Astrocyte of the cerebellum (primary cell): Measurements from ENCODE around the gene ADTRP.

Experiments used
- DNase-seq: peaks from one replicate; pipeline ENCODE4 v3.0.0-alpha.2; 2011; ENCODE audit warnings: low read depth
- H3K4me3 ChIP-seq: 2 replicates; pipeline ENCODE4 v1.5.1; 2011; ENCODE audit warnings: mild to moderate bottlenecking, low read depth, low read length, moderate library complexity
- in situ Hi-C: cut with HindIII; loops from 2 replicates; pipeline ENCODE4 v1.10.0; 2017; ENCODE audit warnings: low sequenced_read_pairs
- TF ChIP-seq, protein P1 (sequence below): IDR thresholded peaks from 2 replicates; pipeline ENCODE4 v1.5.1; 2012; ENCODE audit warnings: low read length, low read depth, moderate library complexity, mild to moderate bottlenecking; ENCODE audit errors: missing control alignments

ADTRP gene

DNA sequence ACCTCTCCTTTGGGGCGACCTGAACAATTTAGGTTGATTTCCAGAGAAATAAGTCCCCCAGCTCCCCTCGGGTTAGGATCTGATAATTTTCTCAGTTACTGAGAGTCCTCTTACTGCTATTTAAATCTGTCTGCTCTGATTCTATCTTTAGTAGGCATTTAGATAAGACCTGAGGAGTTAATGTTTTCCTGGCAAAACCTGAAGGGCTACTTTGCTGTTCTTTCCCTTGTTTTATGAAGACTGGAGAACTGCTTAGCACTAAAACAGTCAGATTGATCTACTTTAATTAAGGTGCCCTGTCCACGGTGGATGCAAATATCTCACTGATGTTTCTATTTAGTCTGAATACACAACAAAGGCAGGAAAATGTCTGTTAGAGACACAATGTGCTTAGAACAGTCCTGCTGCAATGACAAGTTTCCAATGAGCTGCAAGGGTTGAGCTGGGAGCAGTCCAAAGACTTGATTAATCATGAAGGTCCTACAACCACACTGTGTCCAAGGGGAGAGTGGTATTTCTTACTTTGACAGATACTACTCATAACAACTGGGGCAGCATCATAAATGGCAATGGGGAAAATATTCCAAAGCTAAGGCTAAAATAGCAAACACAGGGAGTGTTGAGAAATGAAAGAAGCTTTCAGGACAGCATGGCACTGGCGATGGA, 15.7 kb downstream of the ADTRP start:
- in situ Hi-C loops = no loop called here
- H3K4me3 ChIP-seq = no peak overlapping the region
- no peak for DNase-seq
- TF ChIP-seq, protein P1, sequence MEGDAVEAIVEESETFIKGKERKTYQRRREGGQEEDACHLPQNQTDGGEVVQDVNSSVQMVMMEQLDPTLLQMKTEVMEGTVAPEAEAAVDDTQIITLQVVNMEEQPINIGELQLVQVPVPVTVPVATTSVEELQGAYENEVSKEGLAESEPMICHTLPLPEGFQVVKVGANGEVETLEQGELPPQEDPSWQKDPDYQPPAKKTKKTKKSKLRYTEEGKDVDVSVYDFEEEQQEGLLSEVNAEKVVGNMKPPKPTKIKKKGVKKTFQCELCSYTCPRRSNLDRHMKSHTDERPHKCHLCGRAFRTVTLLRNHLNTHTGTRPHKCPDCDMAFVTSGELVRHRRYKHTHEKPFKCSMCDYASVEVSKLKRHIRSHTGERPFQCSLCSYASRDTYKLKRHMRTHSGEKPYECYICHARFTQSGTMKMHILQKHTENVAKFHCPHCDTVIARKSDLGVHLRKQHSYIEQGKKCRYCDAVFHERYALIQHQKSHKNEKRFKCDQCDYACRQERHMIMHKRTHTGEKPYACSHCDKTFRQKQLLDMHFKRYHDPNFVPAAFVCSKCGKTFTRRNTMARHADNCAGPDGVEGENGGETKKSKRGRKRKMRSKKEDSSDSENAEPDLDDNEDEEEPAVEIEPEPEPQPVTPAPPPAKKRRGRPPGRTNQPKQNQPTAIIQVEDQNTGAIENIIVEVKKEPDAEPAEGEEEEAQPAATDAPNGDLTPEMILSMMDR = no peak

DNA sequence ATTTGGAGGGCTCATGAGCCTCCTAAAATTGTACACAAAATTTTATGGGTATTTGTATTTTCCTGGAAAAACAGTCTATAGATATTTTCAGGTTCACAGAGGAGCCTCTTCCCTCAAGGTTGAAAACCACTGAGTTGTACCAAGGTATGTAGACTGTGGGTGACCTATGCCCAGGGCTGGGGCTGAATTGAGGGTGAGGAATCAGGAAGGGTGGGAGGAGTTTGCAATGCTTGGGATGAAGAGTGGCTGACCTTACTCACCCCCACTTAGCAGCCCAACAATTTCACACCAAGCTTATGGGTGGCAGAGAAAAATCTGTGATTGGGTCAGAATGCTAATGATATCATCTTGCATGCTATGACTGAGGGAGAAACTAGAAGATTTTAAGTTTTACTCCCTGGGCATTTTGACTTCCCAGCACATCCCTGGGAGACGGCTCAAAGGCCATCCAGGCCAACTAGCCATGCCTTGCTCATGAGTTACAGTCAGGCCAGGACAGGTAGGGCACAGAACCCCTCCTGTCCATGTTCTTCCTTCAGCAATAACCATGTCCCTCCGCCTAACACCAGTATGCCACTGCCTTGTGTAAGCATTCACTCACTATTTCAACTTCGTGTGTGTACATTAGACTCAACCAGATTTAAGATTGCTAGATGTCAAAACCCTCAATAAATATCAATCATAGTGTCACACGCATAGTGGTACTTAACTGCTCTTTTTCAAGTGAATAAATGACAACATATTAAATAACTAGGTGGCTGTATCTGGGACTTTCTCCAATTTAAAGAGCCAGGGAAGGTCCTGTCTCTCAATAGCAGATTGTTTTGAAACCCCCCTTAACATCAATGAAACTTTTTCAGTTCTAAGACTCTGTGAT, 16.6 kb downstream of the ADTRP start:
- in situ Hi-C loops = no loop called here
- no peak overlapping the region for H3K4me3 ChIP-seq
- TF ChIP-seq, protein P1 = no peak
- no peak for DNase-seq

DNA sequence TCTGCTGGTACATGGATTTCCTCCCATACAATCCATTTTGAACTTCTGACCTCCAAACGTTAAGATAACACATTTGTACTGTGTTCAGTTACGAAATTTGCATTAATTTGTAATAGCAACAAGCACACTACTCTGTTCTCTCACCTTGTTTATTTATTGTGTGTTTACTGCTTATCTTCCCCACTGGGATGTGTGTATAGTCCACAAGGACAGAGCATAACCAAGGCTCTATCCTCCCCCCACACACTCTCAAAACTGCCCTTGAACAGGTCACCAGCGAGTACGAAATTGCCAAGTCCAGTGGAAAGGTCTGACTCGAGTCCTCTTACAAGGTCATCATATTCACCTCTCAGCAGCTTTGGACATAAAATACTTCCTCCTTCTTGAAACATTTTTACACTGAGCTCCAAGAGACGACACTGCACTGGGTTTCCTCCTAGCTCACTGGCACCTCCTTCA, 18.6 kb downstream of the ADTRP start:
- TF ChIP-seq, protein P1 = no peak
- DNase-seq = no peak
- no peak overlapping the region for H3K4me3 ChIP-seq
- in situ Hi-C loops = no loop called here

DNA sequence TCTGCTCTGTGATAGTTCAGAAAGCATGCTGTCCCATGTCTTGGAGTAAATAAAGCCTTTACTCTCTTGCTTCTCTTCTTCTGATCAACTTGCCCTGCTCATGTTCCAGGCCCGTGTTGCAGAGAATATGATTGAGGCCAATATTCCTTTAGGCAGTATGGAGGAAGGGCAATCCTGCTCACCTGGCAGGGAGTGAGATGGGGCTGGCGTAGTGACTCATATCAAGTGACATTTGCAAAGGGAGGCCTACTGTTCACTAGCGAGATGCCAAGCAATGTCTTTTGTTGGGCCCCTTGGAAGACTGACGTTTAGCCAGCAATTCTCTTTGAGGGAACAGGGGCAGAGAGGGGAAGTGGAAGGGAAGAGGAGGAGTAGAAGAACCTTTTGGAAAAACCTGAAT, 19.7 kb downstream of the ADTRP start:
- in situ Hi-C loops = no loop called here
- no peak for DNase-seq
- no peak overlapping the region for H3K4me3 ChIP-seq
- TF ChIP-seq, protein P1 = no peak

DNA sequence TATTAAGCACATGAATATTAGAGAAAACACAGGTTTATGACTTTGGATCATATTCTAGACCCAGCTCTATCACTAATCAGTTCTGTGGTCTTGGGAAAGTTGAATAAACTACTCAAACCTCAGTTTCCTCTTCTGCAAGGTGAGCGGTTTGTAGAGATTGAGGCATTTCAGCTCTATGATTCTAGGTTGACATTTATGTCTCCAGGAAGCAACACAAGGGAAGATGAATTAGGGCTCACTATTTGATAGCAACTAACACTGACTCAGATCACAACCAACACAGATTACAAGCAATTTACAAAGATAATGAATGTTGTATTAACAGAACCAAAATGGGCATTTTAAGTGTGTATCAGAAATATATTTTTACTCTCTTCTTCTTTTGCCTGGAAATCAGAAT, 21.9 kb downstream of the ADTRP start:
- in situ Hi-C loops = no loop called here
- H3K4me3 ChIP-seq = no peak overlapping the region
- no peak for DNase-seq
- TF ChIP-seq, protein P1 = no peak

DNA sequence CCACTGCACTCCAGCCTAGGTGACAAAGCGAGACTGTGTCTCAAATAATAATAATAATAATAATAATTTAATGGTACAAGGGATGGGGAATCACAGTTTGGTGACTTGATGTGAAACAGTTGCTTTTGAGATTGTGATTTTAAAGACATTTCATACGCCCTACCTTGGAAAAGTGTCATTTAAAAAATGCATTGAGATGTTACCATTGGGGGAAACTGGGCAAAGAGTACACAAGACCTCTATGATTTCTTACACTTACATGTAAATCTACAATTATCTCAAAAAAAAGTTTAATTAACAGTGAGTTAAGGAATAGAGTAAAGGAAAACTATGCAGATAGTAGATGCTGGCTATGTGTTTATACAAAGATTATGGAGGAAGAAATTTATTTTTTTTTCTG, 22.3 kb downstream of the ADTRP start:
- no peak overlapping the region for H3K4me3 ChIP-seq
- DNase-seq = no peak
- TF ChIP-seq, protein P1 = no peak
- in situ Hi-C loops = no loop called here
